NOMO-1 (cell line): ENCODE measurements around the gene SLC25A51.
"Not testable (repeated sequence)": the region's sequence is repeated elsewhere in the genome, so short reads cannot be mapped to it uniquely, and the experiment has no call there.

Source experiments
- DNase-seq, 2 experiments: peaks; one replicate each; lab custom pipeline; 2025; ENCODE audit not compliant: unreplicated experiment in 2 of 2; lab: John Stamatoyannopoulos, UW

SLC25A51 gene

DNA sequence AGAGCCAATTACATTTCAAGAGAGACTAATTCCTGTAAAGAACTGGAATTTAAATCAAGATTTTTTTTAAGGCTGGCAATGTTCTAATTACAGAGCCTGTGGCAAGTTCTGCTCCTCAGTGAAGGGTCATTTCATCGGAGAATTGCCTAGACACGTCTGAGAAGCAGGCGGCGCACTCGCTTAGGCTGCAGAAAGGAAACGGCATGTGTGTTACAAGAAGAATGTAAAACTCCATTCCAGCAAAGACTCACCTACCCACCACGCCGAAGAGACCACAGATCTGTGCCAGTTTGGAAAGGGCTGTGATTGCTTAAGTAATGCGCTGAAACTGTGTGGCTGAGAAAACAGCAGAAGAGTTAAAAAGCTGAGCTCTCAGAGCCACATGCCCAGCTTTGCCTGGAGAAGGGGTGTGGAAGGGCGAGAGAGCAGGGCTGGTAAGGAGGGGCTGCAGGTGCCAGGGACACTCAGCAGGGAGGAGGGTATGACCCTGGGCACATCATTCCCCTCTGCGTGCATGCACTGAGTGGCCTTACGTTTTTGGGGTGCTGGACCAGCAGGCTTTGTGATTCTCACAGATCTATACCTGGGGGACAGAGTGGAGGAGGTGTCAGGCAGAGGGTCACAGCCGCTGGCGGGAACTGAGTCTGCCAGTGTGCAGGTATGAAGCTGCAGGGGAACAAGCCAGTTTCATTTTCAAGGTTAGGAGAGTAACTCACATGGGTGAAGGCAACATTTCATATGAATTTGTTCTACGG is 17.8 kb upstream of the SLC25A51 start:
- DNase-seq = no peak

- DNase-seq = no peak
Measured at GRCh38 chr9:37921168-37921510, 17.2 kb upstream of the SLC25A51 start.

GRCh38 chr9:37920471-37921167 is 16.7 kb upstream of the SLC25A51 start:
- no peak for DNase-seq

- DNase-seq = no peak
Measured at GRCh38 chr9:37919956-37920335, 16.0 kb upstream of the SLC25A51 start.

GRCh38 chr9:37919246-37919955 is 15.5 kb upstream of the SLC25A51 start:
- no peak for DNase-seq

DNA sequence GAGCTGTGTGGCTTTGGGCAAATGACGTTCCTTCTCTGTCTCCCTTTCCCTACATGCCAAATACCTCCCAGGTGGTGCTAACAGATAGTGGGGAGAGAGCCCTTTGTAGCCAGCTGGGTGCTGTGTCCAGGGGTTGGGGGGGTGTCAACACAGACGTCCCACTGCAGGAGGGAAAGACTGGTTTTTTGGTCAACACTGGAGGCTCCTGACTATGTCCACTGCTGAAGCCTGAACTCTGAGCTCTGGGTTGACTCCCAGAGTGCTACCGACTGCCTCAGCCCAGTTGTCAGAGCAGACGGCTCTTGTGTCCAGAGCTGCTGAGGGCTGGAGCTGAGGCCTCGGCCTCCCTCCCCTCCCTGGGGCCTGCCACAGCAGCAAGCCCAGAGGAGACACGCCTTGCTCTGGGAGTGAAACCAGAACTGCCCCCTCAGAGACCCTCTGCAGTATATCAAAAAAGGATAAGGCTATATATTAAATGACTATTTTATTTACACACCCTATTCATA is 14.8 kb upstream of the SLC25A51 start:
- no peak for DNase-seq

DNA sequence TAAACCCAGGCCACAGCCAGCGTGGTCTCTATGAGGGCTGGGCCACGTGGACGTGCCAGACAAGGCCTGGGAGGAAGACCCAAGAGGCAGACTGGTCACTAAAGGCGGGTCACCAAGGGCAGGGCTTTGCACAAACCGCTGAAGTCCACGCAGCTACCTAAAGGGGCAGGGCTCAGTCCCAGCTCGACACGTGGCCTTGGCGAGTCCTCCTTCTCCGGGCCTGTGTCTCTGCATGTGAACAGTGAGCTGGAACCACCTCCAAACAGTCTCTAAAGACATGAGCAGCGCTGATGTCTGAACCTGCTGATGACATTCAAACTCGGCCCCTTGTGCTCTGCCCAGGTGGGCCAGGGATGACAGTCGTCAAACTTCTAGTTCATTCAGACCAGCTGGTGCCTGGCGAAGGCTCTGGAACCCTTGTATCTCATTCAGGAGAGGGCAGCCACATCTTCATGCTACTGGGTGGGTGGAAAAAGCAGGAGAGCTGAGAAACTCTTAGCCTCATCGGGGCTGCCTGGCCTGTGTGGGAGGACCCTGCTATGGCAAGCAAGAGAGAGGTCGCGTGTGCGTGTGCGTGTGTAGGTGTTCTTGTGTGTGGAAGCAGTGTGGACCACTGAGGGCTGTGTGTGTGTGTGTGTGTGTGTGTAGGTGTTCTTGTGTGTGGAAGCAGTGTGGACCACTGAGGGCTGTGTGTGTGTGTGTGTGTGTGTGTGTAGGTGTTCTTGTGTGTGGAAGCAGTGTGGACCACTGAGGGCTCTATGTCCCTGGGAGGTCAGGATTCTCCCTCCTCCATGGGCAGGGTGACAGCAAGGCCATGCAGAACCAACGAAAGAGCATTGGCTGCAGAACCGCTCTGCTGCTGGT is 14.1 kb upstream of the SLC25A51 start:
- DNase-seq = no peak

DNA sequence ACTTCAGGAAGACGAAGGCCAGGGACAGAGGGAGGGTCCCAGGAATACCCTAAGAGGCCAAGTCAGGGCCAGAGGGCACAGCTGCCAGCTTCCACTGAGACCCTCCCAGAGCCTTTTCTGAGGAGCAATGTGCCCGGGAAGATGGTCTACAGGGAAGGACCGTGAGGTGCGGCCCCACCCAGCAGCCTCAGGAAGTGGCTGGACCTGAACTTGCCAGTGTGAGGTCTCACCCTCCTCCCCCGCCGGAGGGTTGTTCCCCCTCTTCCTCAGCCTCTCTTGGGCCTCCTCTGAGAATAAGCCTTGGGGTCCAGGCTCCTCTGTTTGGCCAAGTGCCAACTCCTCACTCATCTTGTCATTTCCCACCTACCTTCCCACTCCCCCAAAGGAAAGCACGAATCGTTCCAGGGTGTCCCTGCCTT is 13.4 kb upstream of the SLC25A51 start:
- no peak for DNase-seq

- no peak for DNase-seq
Measured at GRCh38 chr9:37916471-37917312, 12.8 kb upstream of the SLC25A51 start.

DNA sequence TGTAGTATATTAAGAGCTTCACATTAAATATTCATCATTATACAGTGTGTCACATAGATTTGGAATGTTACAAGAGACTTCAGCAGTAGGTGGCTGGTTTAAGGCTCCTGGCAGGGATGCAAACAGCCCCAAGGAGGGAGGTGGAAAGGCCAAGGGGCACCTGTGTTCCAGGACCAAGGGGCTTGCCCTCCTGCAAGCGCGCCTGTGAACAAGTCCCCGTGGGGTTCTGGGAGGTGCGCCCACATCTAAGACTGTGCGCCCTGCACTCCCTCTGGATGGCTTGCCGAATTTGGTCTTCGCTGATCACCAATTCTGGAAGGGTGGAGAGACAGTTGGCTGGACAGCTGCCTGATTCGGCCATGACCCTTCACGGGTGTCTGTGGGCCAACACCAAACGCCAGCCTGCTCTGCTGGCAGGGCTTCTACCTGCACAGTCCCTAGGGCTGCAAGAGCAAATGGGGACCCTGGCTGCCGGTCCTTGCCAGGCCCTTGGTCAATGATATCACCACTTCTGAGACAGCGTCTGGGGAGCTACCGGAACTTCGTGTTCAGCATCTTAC is 12.1 kb upstream of the SLC25A51 start:
- DNase-seq = no peak

DNA sequence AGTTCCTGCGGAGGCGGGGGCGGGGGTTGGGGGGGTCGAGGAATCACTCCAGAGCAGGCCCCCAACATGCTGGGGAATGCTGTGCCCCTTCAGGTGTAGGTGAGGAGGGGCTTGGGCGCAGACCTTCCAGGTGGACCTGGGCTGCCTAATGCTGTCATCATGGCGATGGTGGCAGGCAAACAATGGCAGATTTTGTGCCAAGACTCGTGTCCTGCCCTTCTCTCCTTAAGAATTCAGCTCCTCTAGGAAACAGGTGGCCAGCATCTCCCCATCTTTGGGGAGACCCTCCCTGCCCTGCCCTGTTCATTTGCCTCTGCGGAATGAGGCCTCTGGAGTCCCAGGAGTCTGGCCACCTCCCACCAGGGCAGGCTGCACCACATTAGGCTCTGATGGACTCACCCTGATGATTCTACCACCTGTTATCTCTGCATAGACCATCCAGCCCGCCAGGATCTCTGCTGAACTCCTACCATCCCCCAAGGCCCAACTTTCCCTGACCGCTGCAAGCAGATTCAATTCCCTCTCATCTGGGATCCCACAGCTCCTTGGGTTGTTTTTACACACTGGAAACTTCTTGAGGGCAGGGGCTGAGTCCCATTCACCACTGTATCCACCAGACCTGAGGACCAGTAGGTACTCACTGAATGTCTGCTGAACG is 10.9 kb upstream of the SLC25A51 start:
- no peak for DNase-seq

GRCh38 chr9:37914154-37914551 is 10.2 kb upstream of the SLC25A51 start:
- no peak for DNase-seq

GRCh38 chr9:37913480-37914153 is 9.7 kb upstream of the SLC25A51 start:
- DNase-seq = peak; percentile 54 to 69

DNA sequence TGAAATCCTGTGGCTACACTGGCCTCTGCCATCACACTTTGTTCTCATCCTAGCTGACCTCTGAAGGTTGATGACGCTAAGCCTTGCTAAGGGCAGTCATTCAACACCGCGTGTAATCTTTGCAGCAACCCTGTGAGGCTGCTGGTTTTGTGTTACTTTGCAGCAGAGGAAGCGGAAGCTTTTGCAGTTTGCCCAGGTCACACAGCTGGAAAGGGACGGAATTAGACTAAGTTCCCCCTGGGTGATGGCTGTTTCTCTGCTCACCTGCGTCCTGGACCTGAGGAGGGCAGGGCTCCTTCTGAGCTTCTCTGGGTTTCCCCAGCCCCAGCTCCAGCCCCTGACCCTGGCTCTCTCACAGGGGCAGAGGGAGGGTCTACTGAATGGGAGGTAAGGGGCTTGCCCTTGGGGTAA is 7.3 kb upstream of the SLC25A51 start:
- DNase-seq = no peak

- no peak for DNase-seq
Measured at GRCh38 chr9:37910271-37910670, 6.3 kb upstream of the SLC25A51 start.

DNA sequence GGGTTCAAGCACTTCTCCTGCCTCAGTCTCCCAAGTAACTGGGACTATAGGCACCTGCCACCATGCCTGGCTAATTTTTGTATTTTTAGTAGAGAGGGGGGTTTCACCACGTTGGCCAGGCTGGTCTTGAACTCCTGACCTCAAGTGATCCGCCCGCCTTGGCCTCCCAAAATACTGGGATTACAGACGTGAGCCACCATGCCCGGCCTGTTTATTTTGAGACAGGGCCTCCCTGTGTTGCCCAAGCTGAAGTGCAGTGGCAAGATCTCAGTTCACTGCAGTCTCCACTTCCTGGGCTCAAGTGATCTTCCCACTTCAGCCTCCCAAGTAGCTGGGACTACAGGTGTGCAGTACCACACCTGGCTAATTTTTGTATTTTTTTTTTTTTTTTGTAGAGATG is 5.9 kb upstream of the SLC25A51 start:
- not testable (repeated sequence) for DNase-seq

DNA sequence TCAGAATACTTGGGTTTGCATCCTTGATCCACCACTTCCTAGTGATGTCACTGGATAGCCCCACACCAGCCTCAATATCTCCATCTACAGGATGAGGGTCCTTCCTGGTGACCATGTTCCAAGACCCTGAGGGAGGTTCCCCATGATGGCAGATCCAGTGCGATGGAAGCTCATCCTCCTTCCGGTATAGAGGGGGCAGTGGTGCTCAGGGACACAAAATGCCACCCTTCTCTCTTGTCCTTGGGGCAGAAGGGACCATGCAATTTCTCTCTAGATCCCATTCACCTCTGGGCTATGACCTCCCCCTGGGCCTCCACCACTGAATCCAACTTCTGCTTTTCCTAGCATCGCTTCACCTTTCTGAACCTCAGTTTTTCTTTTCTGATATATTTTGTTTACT is 5.4 kb upstream of the SLC25A51 start:
- no peak for DNase-seq

- DNase-seq = peak; percentile 49 to 75
Measured at GRCh38 chr9:37908698-37909186, 4.8 kb upstream of the SLC25A51 start.
